Lung (tissue), 12 donors: ENCODE data around the gene ZNF862. TPM values are rescaled to one million over a fixed set of nuclear protein-coding genes. Genes with fewer than 3 reads are reported as not detected.

Experiments
- ATAC-seq: fragments of 200-7000 bp; cut with Tn5 transposase; one replicate; pipeline ENCODE4 v1.9.1; 2020; ENCODE audit warnings: moderate number of reproducible peaks; ENCODE audit not compliant: insufficient read depth, low FRiP score
- DNase-seq, 3 donors: peaks; one replicate each; pipeline ENCODE4 v3.0.0-alpha.2; 2013 to 2017
- H3K27ac ChIP-seq, 2 donors: one replicate each; pipeline ENCODE4 v1.5.1; 2013; ENCODE audit warnings: mild to moderate bottlenecking in 2 of 2, moderate library complexity in 2 of 2, control low read depth in 1 of 2, inconsistent platforms in 1 of 2, low read depth in 1 of 2, low read length in 1 of 2
- H3K27me3 ChIP-seq, 3 donors: one replicate each; pipeline ENCODE4 v1.5.1; 2013; ENCODE audit warnings: low read length in 2 of 3; ENCODE audit not compliant: control insufficient read depth in 3 of 3, insufficient read depth in 3 of 3
- H3K36me3 ChIP-seq, 4 donors: one replicate each; pipeline ENCODE4 v1.5.1; 2013; ENCODE audit warnings: low read length in 4 of 4, mild to moderate bottlenecking in 1 of 4, moderate library complexity in 1 of 4; ENCODE audit not compliant: control insufficient read depth in 4 of 4, insufficient read depth in 4 of 4
- H3K4me1 ChIP-seq, 5 donors: one replicate each; pipeline ENCODE4 v1.5.1; 2013; ENCODE audit warnings: low read length in 5 of 5, mild to moderate bottlenecking in 2 of 5, moderate library complexity in 1 of 5; ENCODE audit not compliant: control insufficient read depth in 5 of 5, insufficient read depth in 5 of 5
- H3K4me3 ChIP-seq: one replicate; pipeline ENCODE4 v1.5.1; 2013; ENCODE audit warnings: mild to moderate bottlenecking, control low read depth, moderate library complexity
- H3K9ac ChIP-seq, 2 donors: one replicate each; pipeline ENCODE4 v1.5.1; 2013; ENCODE audit warnings: low read length in 2 of 2, control low read depth in 1 of 2; ENCODE audit not compliant: insufficient read depth in 1 of 2
- H3K9me3 ChIP-seq, 4 donors: one replicate each; pipeline ENCODE4 v1.5.1; 2013; ENCODE audit warnings: low read length in 3 of 4, mild to moderate bottlenecking in 1 of 4, moderate library complexity in 1 of 4; ENCODE audit not compliant: control insufficient read depth in 4 of 4, insufficient read depth in 3 of 4
- CTCF ChIP-seq: IDR thresholded peaks from 2 replicates; pipeline ENCODE4 v1.5.1; 2012; ENCODE audit warnings: mild to moderate bottlenecking; ENCODE audit errors: control extremely low read depth, extremely low read depth
- WGBS, 2 donors: extraction: QIAGEN DNeasy Blood & Tissue Kit; methylation state at CpG; one replicate each; pipeline ENCODE4 v1.1.7; 2013; 5-methylcytosine and 5-hydroxymethylcytosine counted together
- polyA plus RNA-seq, 2 donors: library from polyadenylated mRNA; stranded (reverse); fragments of 200-250 nt; gene quantifications; one replicate each; pipeline ENCODE4 v1.2.1, GENCODE V29; 2013
- total RNA-seq, 2 donors: library from RNA; depleted of rRNA in 1 of 2; stranded (reverse); fragments of >200 nt in 1 of 2; gene quantifications; one replicate each; pipeline ENCODE4 v1.2.1, GENCODE V29; 2014 to 2021
- donor health status: control.
- donor health status: control.
- donor health status: Bipolar disorder and iron deficiency.
- donor health status: healthy.
- donor health status: DM: yes; HTN: yes; CAD: no.

ZNF862 gene
- total and polyA plus RNA-seq, 4 donors = 5.2 to 22.1 (median 10.0) TPM

- Histone ChIP-seq H3K27me3 (peaks cover 5 to 14% (median 5%) of the 10 kb centered on the region in 3 donors), H3K27ac (no peak overlapping the region), H3K4me1 (peaks cover 0 to 5% (median 0%) of the 10 kb centered on the region in 5 donors), H3K4me3 (no peak overlapping the region), H3K9me3 (no peaks in the 10 kb centered on the region), H3K36me3 (no peaks in the 10 kb centered on the region), H3K9ac (no peak overlapping the region)
- WGBS, 2 donors = 87 to 90% methylated on average over 10 of the region's 10 CpGs
- no peak for DNase-seq
- TF ChIP-seq CTCF = no peak
- no peak for ATAC-seq
Observed at GRCh38 chr7:149793261-149793660, 44.9 kb upstream of the ZNF862 start.

- H3K4me1 ChIP-seq = peaks cover 0 to 4% (median 0%) of the 10 kb centered on the region in 5 donors
- H3K36me3 ChIP-seq = no peaks in the 10 kb centered on the region
- H3K27ac ChIP-seq = no peak overlapping the region
- 71 to 93% methylated on average over 6 of the region's 6 CpGs for WGBS, 2 donors
- no peak for TF ChIP-seq CTCF
- no peak overlapping the region for H3K4me3 ChIP-seq
- ATAC-seq (no peak), DNase-seq (no peak)
- H3K9ac ChIP-seq = no peak overlapping the region
- peaks cover 0 to 8% (median 0%) of the 10 kb centered on the region in 3 donors for H3K27me3 ChIP-seq
- H3K9me3 ChIP-seq = no peaks in the 10 kb centered on the region
Observed at GRCh38 chr7:149794661-149795060, 43.5 kb upstream of the ZNF862 start.

- DNase-seq = no peak
- Histone ChIP-seq H3K27me3 (peaks cover 0 to 4% (median 0%) of the 10 kb centered on the region in 3 donors), H3K9ac (no peak overlapping the region), H3K36me3 (no peaks in the 10 kb centered on the region), H3K4me3 (no peak overlapping the region), H3K9me3 (no peaks in the 10 kb centered on the region), H3K27ac (no peak overlapping the region), H3K4me1 (peaks cover 0 to under 1% (median 0%) of the 10 kb centered on the region in 5 donors)
- no peak for TF ChIP-seq CTCF
- WGBS, 2 donors = 92% methylated on average over 10 of the region's 10 CpGs
- ATAC-seq = no peak
Observed at GRCh38 chr7:149795126-149795525, 43.0 kb upstream of the ZNF862 start.

GRCh38 chr7:149796287-149796860 is 41.8 kb upstream of the ZNF862 start:
- H3K9me3 ChIP-seq = no peaks in the 10 kb centered on the region
- H3K9ac ChIP-seq = no peak overlapping the region
- 95% methylated on average over 19 of the region's 19 CpGs for whole genome bisulfite sequencing, 2 donors
- no peak for TF ChIP-seq CTCF
- ATAC-seq (no peak), DNase-seq (no peak)
- no peaks in the 10 kb centered on the region for H3K27me3 ChIP-seq
- H3K27ac ChIP-seq = no peak overlapping the region
- H3K4me1 ChIP-seq = no peaks in the 10 kb centered on the region
- no peak overlapping the region for H3K4me3 ChIP-seq
- no peaks in the 10 kb centered on the region for H3K36me3 ChIP-seq
